GM18517 (cell line): Measurements from ENCODE around the gene PLEKHA7.

Experiments
- ATAC-seq: cut with Tn5 transposase; IDR thresholded peaks from one replicate; pipeline ENCODE4 v1.9.1; 2021; ENCODE audit warnings: mild to moderate bottlenecking, moderate library complexity; ENCODE audit not compliant: unreplicated experiment

The PLEKHA7 gene

DNA sequence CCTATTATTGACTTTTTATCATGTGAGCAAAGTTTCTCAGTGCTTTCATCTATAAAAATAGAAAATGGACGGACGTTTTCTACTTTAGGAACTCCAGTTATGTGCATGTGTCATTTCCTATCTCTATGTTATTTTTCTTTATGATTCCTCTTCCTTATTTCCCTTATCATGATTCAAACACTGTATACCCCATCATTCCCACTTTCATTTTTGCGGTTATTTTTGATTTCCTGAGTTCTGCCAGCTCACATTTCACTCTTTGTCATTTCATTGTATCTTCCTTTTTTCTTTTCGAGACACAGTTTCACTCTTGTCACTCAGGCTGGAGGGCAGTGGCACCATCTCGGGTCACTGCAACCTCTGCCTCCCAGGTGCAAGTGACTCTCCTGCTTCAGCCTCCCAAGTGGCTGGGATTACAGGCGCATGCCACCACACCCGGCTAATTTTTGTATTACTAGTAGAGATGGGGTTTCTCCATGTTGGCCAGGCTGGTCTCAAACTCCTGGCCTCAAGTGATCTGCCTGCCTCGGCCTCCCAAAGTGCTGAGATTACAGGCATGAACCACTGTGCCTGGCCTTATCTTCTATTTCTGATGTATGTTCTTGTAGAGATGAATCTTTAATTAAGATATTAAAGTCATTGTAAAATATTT is 254.2 kb downstream of the PLEKHA7 start:
- ATAC-seq = no peak

GRCh38 chr11:16758382-16759024 is 255.7 kb downstream of the PLEKHA7 start:
- ATAC-seq = no peak

DNA sequence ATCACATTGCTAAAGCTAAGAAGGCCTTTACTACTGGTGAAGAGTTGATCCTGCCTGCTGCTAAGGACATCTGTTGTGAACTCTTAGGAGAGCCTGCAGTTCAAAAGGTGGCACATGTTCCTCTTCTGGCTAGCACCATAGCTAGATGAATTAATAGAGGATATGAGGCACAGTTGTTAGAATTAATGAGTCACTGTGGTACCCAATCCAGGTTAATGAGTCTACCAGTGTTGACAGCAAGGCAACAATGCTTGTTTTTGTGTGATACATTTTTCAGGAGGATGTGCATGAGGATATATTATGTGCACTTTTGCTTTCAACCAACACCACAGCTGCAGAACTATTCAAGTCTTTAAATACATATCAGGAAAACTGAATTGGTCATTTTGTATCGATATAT is 263.8 kb downstream of the PLEKHA7 start:
- no peak for ATAC-seq

DNA sequence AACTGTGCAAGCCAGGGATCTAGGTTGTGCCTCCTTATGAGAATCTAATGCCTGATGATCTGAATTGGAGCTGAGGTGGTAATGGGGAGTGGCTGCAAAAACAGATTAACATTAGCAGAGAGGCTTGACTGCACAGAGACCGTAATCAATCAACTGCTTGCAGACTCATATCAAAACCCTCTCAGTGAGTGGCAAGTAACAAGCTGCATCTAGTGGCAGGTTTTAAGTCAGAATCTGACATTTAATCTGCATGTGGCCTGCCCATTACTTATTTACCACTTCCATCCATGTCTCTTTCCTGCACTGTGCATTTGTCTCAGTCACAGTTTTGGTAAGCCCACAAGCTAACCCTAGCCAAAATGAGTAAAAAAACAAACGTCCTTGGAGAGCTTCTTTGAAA is 264.5 kb downstream of the PLEKHA7 start:
- no peak for ATAC-seq

- no peak for ATAC-seq
These were observed 265.1 kb downstream of the PLEKHA7 start for GRCh38 chr11:16749092-16749491.

DNA sequence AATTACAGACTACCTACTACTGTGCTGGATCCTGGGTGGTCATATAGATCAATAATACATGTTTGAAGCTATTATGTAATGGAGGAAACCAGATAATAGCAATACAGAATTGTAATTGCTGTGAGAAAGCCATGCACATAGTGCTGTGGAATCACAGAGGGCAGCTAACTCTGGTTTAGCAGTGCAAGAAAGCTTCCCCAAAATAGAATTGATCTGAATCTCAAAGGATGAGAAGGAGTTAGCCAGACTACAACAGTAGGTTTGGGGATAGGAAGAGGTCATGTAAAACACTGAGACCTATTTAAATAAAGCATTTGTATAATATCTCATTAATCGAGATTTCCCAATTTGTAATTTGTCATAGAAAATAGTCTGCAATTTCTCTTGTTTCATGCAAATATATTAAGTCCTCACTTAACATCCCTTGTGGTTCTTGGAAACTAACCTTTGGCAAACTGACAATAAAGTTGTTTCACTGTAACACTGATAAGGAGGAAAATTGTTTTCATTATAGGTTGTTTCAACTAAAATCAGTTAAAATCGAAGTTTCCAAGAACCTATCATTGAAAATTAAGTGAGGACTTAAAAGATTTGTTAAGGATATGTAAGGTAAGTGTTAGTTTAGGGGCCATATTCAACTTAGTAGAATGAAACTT is 268.1 kb downstream of the PLEKHA7 start:
- ATAC-seq = no peak

GRCh38 chr11:16744128-16744725 is 270.0 kb downstream of the PLEKHA7 start:
- no peak for ATAC-seq

GRCh38 chr11:16743478-16743877 is 270.7 kb downstream of the PLEKHA7 start:
- no peak for ATAC-seq

DNA sequence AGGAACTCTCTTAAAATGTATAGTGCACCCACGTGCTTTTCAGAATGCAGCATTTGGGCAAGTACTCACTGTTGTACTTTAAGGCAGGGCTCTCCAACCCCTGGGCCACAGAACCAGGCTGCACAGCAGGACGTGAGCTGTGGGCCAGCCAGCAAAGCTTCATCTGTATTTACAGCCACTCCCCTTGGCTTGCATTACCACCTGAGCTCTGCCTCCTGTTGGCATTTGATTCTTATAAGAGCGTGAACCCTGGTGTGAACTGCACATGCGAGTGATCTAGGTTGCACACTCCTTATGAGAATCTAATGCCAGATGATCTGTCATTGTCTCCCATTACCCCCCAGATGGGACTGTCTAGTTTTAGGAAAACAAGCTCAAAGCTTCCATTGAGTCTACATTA is 272.7 kb downstream of the PLEKHA7 start:
- no peak for ATAC-seq

- peak; percentile 1 for ATAC-seq
These were observed 275.0 kb downstream of the PLEKHA7 start for GRCh38 chr11:16738947-16739815.

GRCh38 chr11:16738193-16738946 is 275.8 kb downstream of the PLEKHA7 start, which contains the start of gene C11orf58:
TSS of gene C11orf58 (plus strand) at chr11:16738647. CDS start at chr11:16738779, 132 bp downstream.
- ATAC-seq = peak; percentile 98

DNA sequence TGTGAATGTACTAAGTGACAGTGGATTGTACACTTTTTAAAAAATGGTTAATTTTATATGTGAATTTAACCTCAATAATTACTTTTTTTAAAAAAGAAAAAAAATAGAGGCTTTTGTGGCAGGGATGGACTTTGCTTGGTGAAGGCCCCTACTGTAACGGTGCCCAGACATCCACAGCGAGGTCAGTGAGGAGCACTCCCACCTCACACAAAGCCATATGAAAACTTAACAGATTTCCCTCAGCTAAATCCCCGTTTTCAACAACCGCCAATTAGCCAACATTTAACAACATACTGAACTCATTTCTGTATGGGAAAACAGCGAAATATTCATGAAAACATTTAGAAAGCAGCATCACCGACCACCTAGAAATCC is 276.4 kb downstream of the PLEKHA7 start:
- ATAC-seq = peak; percentile 8
